Spleen (tissue), 7 donors: ENCODE measurements around the gene B3GNT5.

Experiments used
- POLR2A ChIP-seq, 3 donors: fragments of 450-650 bp; IDR thresholded peaks; one replicate each; pipeline ENCODE4 v1.5.1; 2017; ENCODE audit warnings: antibody characterized with exemption in 3 of 3, mild to moderate bottlenecking in 1 of 3
- POLR2AphosphoS5 ChIP-seq, 3 donors: sonication (generic); formaldehyde crosslinking; IDR thresholded peaks; one replicate each; pipeline ENCODE4 v1.5.1; 2017; ENCODE audit warnings: antibody characterized with exemption in 3 of 3
- TF ChIP-seq, protein P1 (sequence below), 11 experiments: fragments of 200-600 bp in 7 of 11; fragments of 450-650 bp in 4 of 11; sonication (generic) in 4 of 11; IDR thresholded peaks in 8 of 11; conservative IDR thresholded peaks in 3 of 11; 1 replicate in 7 of 11; 2 replicates in 4 of 11; pipeline versions ENCODE4 v1.4.0 to v1.8.0; 2016 to 2021; ENCODE audit warnings: antibody characterized with exemption in 11 of 11, inconsistent platforms in 4 of 11, mild to moderate bottlenecking in 1 of 11
- donor health status: DM: no; HTN: no; CAD: no; lungs with moderate emphysema.
- donor health status: DM: no; HTN: no; CAD: no.
- donor health status: DM: no; HTN: no; CAD: no.

DNA sequence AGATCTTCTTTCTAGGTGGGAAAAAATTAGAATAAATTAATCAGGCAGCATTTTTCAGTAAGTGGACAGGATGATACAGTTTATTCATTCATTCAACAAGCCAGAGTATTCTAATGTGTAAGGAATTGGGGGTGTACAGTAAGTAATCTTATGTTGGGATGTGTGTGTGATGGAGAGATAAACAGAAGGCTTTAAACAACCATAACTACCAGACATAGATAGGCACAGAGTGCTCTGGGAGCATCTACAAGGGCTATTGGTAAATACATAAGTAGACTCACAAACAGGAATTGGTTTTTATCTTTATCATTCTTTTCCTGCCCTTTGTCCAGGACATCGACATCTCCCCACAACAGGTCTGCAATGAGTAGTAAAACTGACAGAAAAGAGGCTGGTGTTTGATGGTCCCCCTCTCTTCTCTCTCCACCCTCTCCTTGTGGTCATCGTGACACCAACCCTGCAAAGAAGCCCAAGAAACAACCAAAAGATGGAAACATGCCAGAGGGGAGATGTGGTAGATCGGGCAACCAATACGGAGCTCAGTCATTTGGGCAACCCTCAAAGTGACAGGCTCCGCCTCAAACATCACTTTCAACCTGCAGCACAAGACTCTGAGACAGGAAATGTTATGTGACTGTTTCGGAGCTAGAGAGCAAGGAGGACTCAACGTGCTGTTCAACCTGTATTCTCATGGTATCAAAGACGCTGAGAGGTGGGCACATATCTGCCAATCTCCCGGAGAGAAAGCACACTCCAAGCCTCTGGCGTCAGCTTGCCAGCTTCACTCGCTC is 28.7 kb upstream of the B3GNT5 start:
- TF ChIP-seq POLR2A (IDR thresholded peaks at IDR 0.05) (no peak), POLR2AphosphoS5 (IDR thresholded peaks at IDR 0.05) (no peak)
- TF ChIP-seq, protein P1, sequence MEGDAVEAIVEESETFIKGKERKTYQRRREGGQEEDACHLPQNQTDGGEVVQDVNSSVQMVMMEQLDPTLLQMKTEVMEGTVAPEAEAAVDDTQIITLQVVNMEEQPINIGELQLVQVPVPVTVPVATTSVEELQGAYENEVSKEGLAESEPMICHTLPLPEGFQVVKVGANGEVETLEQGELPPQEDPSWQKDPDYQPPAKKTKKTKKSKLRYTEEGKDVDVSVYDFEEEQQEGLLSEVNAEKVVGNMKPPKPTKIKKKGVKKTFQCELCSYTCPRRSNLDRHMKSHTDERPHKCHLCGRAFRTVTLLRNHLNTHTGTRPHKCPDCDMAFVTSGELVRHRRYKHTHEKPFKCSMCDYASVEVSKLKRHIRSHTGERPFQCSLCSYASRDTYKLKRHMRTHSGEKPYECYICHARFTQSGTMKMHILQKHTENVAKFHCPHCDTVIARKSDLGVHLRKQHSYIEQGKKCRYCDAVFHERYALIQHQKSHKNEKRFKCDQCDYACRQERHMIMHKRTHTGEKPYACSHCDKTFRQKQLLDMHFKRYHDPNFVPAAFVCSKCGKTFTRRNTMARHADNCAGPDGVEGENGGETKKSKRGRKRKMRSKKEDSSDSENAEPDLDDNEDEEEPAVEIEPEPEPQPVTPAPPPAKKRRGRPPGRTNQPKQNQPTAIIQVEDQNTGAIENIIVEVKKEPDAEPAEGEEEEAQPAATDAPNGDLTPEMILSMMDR (IDR thresholded peaks at IDR 0.05 in 8 of 11, conservative IDR thresholded peaks at IDR 0.05 in 3 of 11): no peak
